ENCODE data around the gene EGFL6.

Gene EGFL6

DNA sequence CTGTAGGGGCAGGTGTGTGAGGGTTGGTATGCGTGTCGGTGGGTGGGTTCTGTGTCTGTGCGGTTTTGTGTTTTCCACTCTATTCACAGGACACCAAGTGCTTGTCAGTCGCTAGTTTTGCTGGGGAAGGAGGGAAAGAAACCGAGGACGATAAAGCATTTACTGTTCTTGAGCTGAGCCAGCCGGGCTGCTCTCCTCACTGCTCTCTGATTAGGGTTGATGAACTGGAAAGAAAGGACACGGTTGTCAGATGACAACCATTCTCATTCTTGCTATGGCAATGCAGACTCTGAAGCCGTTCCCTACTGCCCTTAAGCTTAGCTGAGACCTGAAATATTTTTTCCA is 832 bp downstream of the EGFL6 start (continued):
- TF ChIP-seq ZNF274 (IDR thresholded peaks at IDR 0.05; ENCODE audit: low read length) (no peak), ZNF274 (tag by site-specific recombination; IDR thresholded peaks at IDR 0.05; ENCODE audit: borderline replicate concordance) (no peak), ZNF621 (tag by site-specific recombination; IDR thresholded peaks at IDR 0.05) (no peak), ZNF157 (tag by site-specific recombination; IDR thresholded peaks at IDR 0.05) (no peak)
- TF ChIP-seq, protein P1, sequence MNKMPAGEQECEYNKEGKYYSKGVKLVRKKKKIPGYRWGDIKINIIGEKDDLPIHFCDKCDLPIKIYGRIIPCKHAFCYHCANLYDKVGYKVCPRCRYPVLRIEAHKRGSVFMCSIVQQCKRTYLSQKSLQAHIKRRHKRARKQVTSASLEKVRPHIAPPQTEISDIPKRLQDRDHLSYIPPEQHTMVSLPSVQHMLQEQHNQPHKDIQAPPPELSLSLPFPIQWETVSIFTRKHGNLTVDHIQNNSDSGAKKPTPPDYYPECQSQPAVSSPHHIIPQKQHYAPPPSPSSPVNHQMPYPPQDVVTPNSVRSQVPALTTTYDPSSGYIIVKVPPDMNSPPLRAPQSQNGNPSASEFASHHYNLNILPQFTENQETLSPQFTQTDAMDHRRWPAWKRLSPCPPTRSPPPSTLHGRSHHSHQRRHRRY (tag by site-specific recombination; IDR thresholded peaks at IDR 0.05) = no peak
- TF ChIP-seq, protein P2, sequence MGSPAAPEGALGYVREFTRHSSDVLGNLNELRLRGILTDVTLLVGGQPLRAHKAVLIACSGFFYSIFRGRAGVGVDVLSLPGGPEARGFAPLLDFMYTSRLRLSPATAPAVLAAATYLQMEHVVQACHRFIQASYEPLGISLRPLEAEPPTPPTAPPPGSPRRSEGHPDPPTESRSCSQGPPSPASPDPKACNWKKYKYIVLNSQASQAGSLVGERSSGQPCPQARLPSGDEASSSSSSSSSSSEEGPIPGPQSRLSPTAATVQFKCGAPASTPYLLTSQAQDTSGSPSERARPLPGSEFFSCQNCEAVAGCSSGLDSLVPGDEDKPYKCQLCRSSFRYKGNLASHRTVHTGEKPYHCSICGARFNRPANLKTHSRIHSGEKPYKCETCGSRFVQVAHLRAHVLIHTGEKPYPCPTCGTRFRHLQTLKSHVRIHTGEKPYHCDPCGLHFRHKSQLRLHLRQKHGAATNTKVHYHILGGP (tag by site-specific recombination; IDR thresholded peaks at IDR 0.05) = no peak

DNA sequence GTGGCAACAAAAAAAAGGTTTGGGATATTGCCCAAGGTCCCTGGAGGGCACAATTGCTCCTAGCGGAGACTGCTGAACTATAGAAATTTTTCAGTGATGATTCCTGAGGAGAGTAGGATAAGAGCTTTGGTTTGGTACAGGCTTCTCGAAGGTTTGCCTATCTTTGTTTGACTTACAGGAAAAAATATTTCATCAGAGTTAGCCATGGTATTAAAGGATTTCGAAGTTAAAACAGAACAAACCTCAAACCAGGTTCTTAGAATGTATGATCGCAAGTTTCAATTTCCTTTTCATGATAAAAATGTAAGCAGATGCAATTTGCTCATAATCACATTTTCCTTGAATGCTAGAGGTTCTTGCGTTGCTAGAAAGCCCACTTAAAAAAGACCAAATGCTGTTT is 1.7 kb downstream of the EGFL6 start:
- ChIA-PET POLR2A (no interaction called here), CTCF (interaction anchor here (0.9 to 1.3 kb wide), 3 partner anchors 14 to 75 kb away, joined by 3 to 5 read pairs (median 3); no protein-coding TSS in a partner anchor)

DNA sequence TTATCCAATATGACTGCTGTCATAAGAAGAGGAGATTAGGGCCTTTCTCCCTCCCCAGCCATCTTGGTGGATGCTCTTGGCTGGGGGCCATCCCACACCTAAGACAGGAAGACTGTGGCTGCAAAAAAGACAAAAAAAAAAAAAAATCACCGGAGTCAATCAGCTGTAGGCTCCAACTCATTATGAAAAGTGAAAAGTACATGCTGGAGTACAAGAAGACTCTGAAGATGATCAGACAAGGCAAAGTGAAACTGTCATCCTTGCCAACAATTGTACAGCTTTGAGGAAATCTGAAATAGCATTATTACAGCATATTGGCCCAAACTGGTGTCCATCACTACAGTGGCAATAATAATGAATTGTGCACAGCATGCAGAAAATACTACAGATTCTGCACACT is 5.2 kb downstream of the EGFL6 start:
- no peak overlapping the region for H3K4me3 ChIP-seq (ENCODE audit: low read depth, low read length)
- H3K27ac ChIP-seq (ENCODE audit: extremely low read depth, low read depth, low read length) = no peak overlapping the region
- TF ChIP-seq BCL11A (tag by site-specific recombination; IDR thresholded peaks at IDR 0.05; ENCODE audit: low read depth) = no peak
- no peak for TF ChIP-seq ZNF837 (tag by site-specific recombination; IDR thresholded peaks at IDR 0.05)
- TF ChIP-seq, protein P3, sequence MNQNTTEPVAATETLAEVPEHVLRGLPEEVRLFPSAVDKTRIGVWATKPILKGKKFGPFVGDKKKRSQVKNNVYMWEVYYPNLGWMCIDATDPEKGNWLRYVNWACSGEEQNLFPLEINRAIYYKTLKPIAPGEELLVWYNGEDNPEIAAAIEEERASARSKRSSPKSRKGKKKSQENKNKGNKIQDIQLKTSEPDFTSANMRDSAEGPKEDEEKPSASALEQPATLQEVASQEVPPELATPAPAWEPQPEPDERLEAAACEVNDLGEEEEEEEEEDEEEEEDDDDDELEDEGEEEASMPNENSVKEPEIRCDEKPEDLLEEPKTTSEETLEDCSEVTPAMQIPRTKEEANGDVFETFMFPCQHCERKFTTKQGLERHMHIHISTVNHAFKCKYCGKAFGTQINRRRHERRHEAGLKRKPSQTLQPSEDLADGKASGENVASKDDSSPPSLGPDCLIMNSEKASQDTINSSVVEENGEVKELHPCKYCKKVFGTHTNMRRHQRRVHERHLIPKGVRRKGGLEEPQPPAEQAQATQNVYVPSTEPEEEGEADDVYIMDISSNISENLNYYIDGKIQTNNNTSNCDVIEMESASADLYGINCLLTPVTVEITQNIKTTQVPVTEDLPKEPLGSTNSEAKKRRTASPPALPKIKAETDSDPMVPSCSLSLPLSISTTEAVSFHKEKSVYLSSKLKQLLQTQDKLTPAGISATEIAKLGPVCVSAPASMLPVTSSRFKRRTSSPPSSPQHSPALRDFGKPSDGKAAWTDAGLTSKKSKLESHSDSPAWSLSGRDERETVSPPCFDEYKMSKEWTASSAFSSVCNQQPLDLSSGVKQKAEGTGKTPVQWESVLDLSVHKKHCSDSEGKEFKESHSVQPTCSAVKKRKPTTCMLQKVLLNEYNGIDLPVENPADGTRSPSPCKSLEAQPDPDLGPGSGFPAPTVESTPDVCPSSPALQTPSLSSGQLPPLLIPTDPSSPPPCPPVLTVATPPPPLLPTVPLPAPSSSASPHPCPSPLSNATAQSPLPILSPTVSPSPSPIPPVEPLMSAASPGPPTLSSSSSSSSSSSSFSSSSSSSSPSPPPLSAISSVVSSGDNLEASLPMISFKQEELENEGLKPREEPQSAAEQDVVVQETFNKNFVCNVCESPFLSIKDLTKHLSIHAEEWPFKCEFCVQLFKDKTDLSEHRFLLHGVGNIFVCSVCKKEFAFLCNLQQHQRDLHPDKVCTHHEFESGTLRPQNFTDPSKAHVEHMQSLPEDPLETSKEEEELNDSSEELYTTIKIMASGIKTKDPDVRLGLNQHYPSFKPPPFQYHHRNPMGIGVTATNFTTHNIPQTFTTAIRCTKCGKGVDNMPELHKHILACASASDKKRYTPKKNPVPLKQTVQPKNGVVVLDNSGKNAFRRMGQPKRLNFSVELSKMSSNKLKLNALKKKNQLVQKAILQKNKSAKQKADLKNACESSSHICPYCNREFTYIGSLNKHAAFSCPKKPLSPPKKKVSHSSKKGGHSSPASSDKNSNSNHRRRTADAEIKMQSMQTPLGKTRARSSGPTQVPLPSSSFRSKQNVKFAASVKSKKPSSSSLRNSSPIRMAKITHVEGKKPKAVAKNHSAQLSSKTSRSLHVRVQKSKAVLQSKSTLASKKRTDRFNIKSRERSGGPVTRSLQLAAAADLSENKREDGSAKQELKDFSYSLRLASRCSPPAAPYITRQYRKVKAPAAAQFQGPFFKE (tag by site-specific recombination; IDR thresholded peaks at IDR 0.05; ENCODE audit: borderline replicate concordance) = no peak
- TF ChIP-seq ZNF146 (tag by site-specific recombination; IDR thresholded peaks at IDR 0.05) = no peak
- TF ChIP-seq ZNF24 (tag by site-specific recombination; IDR thresholded peaks at IDR 0.05) = no peak
- no peak for TF ChIP-seq ZNF544 (tag by site-specific recombination; IDR thresholded peaks at IDR 0.05)
- TF ChIP-seq ZNF335 (tag by site-specific recombination; conservative IDR thresholded peaks at IDR 0.05) = no peak
- no peak for TF ChIP-seq ZNF174 (tag by site-specific recombination; IDR thresholded peaks at IDR 0.05)
- TF ChIP-seq ZNF292 (tag by site-specific recombination; IDR thresholded peaks at IDR 0.05; ENCODE audit: borderline replicate concordance, low read depth) = no peak
- no peak for TF ChIP-seq ZNF404 (tag by site-specific recombination; IDR thresholded peaks at IDR 0.05)
- no peak for TF ChIP-seq KLF9 (tag by site-specific recombination; IDR thresholded peaks at IDR 0.05; ENCODE audit: low read depth)
- TF ChIP-seq MYNN (tag by site-specific recombination; IDR thresholded peaks at IDR 0.05; ENCODE audit: borderline replicate concordance) = no peak
- H3K4me1 ChIP-seq (ENCODE audit: control insufficient read depth, insufficient read depth, low read length) = peaks cover 2% of the 10 kb centered on the region; the same call in 1 of the 2 replicates
- CTCF ChIA-PET = interaction anchor here (1.1 kb wide), 1 partner anchor 26 kb away, joined by 3 read pairs; no protein-coding TSS in a partner anchor
- POLR2A ChIA-PET = no interaction called here
- H3K9me3 ChIP-seq (ENCODE audit: control insufficient read depth, insufficient read depth, low read depth, low read length) = no peaks in the 10 kb centered on the region
- H3K36me3 ChIP-seq (ENCODE audit: control insufficient read depth in 2 of 2, insufficient read depth in 1 of 2, low read length in 2 of 2) = no peaks in the 10 kb centered on the region

More for the DNA sequence above, 1.7 kb downstream of the EGFL6 start:
- H3K4me1 ChIP-seq (ENCODE audit: control insufficient read depth, insufficient read depth, low read length) = peaks cover 2% of the 10 kb centered on the region; the same call in 1 of the 2 replicates
- H3K36me3 ChIP-seq (ENCODE audit: control insufficient read depth in 2 of 2, insufficient read depth in 1 of 2, low read length in 2 of 2) = no peaks in the 10 kb centered on the region
- H3K4me3 ChIP-seq (ENCODE audit: low read depth, low read length) = no peak overlapping the region
- no peak overlapping the region for H3K27ac ChIP-seq (ENCODE audit: extremely low read depth, low read depth, low read length)
- TF ChIP-seq ZSCAN23 (tag by site-specific recombination; IDR thresholded peaks at IDR 0.05) (no peak), GLIS2 (tag by site-specific recombination; IDR thresholded peaks at IDR 0.05) (no peak), ZNF112 (tag by site-specific recombination; IDR thresholded peaks at IDR 0.05) (no peak), ZNF266 (tag by site-specific recombination; IDR thresholded peaks at IDR 0.05; ENCODE audit: low read depth) (no peak), ZNF223 (tag by site-specific recombination; IDR thresholded peaks at IDR 0.05) (no peak), ZNF341 (tag by site-specific recombination; IDR thresholded peaks at IDR 0.05; ENCODE audit: low read depth) (no peak), ZNF560 (tag by site-specific recombination; IDR thresholded peaks at IDR 0.05; ENCODE audit: borderline replicate concordance) (no peak)
- TF ChIP-seq, protein P4, sequence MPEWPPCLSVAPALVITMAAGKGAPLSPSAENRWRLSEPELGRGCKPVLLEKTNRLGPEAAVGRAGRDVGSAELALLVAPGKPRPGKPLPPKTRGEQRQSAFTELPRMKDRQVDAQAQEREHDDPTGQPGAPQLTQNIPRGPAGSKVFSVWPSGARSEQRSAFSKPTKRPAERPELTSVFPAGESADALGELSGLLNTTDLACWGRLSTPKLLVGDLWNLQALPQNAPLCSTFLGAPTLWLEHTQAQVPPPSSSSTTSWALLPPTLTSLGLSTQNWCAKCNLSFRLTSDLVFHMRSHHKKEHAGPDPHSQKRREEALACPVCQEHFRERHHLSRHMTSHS (tag by site-specific recombination; IDR thresholded peaks at IDR 0.05) = no peak
- no peaks in the 10 kb centered on the region for H3K9me3 ChIP-seq (ENCODE audit: control insufficient read depth, insufficient read depth, low read depth, low read length)
